SK-MEL-5 (cell line): ENCODE data around the gene LHPP. TPM values are rescaled to one million over a fixed set of nuclear protein-coding genes. Genes with fewer than 3 reads are reported as not detected.

ENCODE experiments used
- DNase-seq: peaks from one replicate; pipeline ENCODE4 v3.0.0-alpha.2; 2016; ENCODE audit warnings: low read depth, low spot score
- in situ Hi-C: cut with HindIII; loops from 2 replicates; pipeline ENCODE4 v1.10.0; 2016; ENCODE audit warnings: low sequenced_read_pairs, high pct_unique_total_duplicates, low pct_unique_long_range_greater_than_20kb
- total RNA-seq: library from RNA; depleted of rRNA; stranded (reverse); fragments of >200 nt; shearing (Covaris generic); gene quantifications from 2 replicates; pipeline ENCODE4 v1.2.3, GENCODE V29; 2014

LHPP gene
- total RNA-seq, 1 experiment from 2014 or later: 4.7 TPM

- DNase-seq: peak; percentile 15
- in situ Hi-C loops: no loop called here
Observed at GRCh38 chr10:124641282-124642087, 179.9 kb downstream of the LHPP start.

- no peak for DNase-seq
- in situ Hi-C loops: no loop called here
Observed at GRCh38 chr10:124642088-124642710, 180.6 kb downstream of the LHPP start.

- DNase-seq: no peak
- in situ Hi-C loops: no loop called here
Observed at GRCh38 chr10:124643330-124644009, 181.8 kb downstream of the LHPP start.

GRCh38 chr10:124644236-124644635, 182.6 kb downstream of the LHPP start:
- in situ Hi-C loops: no loop called here

GRCh38 chr10:124644771-124645415, 183.3 kb downstream of the LHPP start:
- no peak for DNase-seq
- in situ Hi-C loops: no loop called here

More at GRCh38 chr10:124644236-124644635, 182.6 kb downstream of the LHPP start:
- DNase-seq: no peak

GRCh38 chr10:124645467-124646095, 184.0 kb downstream of the LHPP start:
- in situ Hi-C loops: no loop called here
- no peak for DNase-seq

GRCh38 chr10:124646483-124647352, 185.1 kb downstream of the LHPP start:
- in situ Hi-C loops: no loop called here
- no peak for DNase-seq

GRCh38 chr10:124647421-124648130, 186.0 kb downstream of the LHPP start:
- peak; percentile 69 for DNase-seq
- in situ Hi-C loops: no loop called here

GRCh38 chr10:124648131-124648475, 186.5 kb downstream of the LHPP start:
- DNase-seq: no peak
- in situ Hi-C loops: no loop called here

- in situ Hi-C loops: no loop called here
- DNase-seq: no peak
Observed at GRCh38 chr10:124648738-124649137, 187.1 kb downstream of the LHPP start.

- in situ Hi-C loops: no loop called here
- peak; percentile 28 for DNase-seq
Observed at GRCh38 chr10:124649214-124649613, 187.6 kb downstream of the LHPP start.

GRCh38 chr10:124650263-124650662, 188.6 kb downstream of the LHPP start:
- in situ Hi-C loops: no loop called here
- DNase-seq: no peak

- in situ Hi-C loops: no loop called here
- no peak for DNase-seq
Observed at GRCh38 chr10:124650820-124651401, 189.3 kb downstream of the LHPP start.

GRCh38 chr10:124651402-124651891, 189.8 kb downstream of the LHPP start:
- in situ Hi-C loops: no loop called here
- DNase-seq: no peak

- DNase-seq: no peak
- in situ Hi-C loops: no loop called here
Observed at GRCh38 chr10:124652200-124652599, 190.6 kb downstream of the LHPP start.

GRCh38 chr10:124652701-124653100, 191.1 kb downstream of the LHPP start:
- in situ Hi-C loops: no loop called here

More at GRCh38 chr10:124652701-124653100, 191.1 kb downstream of the LHPP start:
- no peak for DNase-seq
